Esophagus muscularis mucosa (tissue), 4 donors: Measurements from ENCODE around the gene EMC8.

Experiments used
- EP300 ChIP-seq: sonication (generic); formaldehyde crosslinking; IDR thresholded peaks from one replicate; pipeline ENCODE4 v1.6.1; 2017; ENCODE audit warnings: antibody characterized with exemption
- POLR2A ChIP-seq: fragments of 450-650 bp; IDR thresholded peaks from one replicate; pipeline ENCODE4 v1.6.1; 2017; ENCODE audit warnings: antibody characterized with exemption, moderate library complexity, mild to moderate bottlenecking, low read depth
- POLR2AphosphoS5 ChIP-seq, 2 donors: sonication (generic); formaldehyde crosslinking; IDR thresholded peaks; one replicate each; pipeline ENCODE4 v1.6.1; 2017; ENCODE audit warnings: antibody characterized with exemption in 2 of 2
- TF ChIP-seq, protein P1 (sequence below), 3 experiments: fragments of 200-600 bp in 2 of 3; fragments of 450-650 bp in 1 of 3; sonication (generic) in 2 of 3; IDR thresholded peaks; one replicate each; pipeline ENCODE4 v1.5.1; 2017 to 2019; ENCODE audit warnings: antibody characterized with exemption in 3 of 3, mild to moderate bottlenecking in 2 of 3, moderate library complexity in 1 of 3

DNA sequence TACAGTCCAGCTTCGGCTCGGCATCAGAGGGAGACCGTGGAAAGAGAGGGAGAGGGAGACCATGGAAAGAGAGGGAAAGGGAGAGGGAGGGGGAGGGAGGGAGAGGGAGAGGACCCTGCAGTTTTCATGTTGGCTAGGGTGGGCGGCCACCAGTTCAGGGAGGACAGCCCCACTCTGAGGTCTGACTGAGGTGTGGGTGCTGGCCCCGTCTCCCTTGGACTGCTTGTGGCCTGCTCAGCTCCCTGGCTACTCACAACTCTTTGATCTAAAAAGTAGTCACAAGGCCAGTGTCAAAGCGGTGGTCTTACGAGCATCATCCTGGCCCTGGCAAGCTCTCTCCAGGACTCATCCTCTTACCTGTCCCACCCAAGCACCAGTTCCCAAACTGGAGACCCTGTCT, 9.6 kb upstream of the EMC8 start:
- TF ChIP-seq, protein P1, sequence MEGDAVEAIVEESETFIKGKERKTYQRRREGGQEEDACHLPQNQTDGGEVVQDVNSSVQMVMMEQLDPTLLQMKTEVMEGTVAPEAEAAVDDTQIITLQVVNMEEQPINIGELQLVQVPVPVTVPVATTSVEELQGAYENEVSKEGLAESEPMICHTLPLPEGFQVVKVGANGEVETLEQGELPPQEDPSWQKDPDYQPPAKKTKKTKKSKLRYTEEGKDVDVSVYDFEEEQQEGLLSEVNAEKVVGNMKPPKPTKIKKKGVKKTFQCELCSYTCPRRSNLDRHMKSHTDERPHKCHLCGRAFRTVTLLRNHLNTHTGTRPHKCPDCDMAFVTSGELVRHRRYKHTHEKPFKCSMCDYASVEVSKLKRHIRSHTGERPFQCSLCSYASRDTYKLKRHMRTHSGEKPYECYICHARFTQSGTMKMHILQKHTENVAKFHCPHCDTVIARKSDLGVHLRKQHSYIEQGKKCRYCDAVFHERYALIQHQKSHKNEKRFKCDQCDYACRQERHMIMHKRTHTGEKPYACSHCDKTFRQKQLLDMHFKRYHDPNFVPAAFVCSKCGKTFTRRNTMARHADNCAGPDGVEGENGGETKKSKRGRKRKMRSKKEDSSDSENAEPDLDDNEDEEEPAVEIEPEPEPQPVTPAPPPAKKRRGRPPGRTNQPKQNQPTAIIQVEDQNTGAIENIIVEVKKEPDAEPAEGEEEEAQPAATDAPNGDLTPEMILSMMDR (IDR thresholded peaks at IDR 0.05) = no peak
- TF ChIP-seq POLR2AphosphoS5 (IDR thresholded peaks at IDR 0.05) (no peak), POLR2A (no peak), EP300 (no peak)
